Breast epithelium (tissue), 4 donors: ENCODE data around the gene GMDS. TPM values are rescaled to one million over a fixed set of nuclear protein-coding genes. Genes with fewer than 3 reads are reported as not detected.

Source experiments
- DNase-seq, 2 donors: peaks; one replicate each; pipeline ENCODE4 v3.0.0-alpha.2; 2019; ENCODE audit warnings: low spot score in 2 of 2
- H3K27ac ChIP-seq, 2 donors: fragments of 200-600 bp; sonication (generic) in 1 of 2; one replicate each; pipeline ENCODE4 v1.5.1; 2016 to 2019; ENCODE audit warnings: mild to moderate bottlenecking in 1 of 2
- H3K27me3 ChIP-seq, 2 donors: fragments of 200-600 bp; sonication (generic) in 1 of 2; one replicate each; pipeline versions ENCODE4 v1.5.1 to v1.6.0; 2017 to 2019; ENCODE audit warnings: control low read depth in 1 of 2, mild to moderate bottlenecking in 1 of 2
- H3K36me3 ChIP-seq: fragments of 200-600 bp; one replicate; pipeline ENCODE4 v1.5.1; 2019
- H3K4me1 ChIP-seq, 2 donors: fragments of 200-600 bp; sonication (generic); one replicate each; pipeline ENCODE4 v1.5.1; 2016 to 2019; ENCODE audit warnings: control low read depth in 1 of 2
- H3K4me3 ChIP-seq, 3 donors: fragments of 200-600 bp; sonication (generic); 1 replicate in 2 of 3; 2 replicates in 1 of 3; pipeline ENCODE4 v1.5.1; 2016 to 2019; ENCODE audit warnings: mild to moderate bottlenecking in 3 of 3, moderate library complexity in 2 of 3
- H3K9me3 ChIP-seq, 2 donors: fragments of 200-600 bp; sonication (generic) in 1 of 2; one replicate each; pipeline ENCODE4 v1.5.1; 2016 to 2019; ENCODE audit warnings: control low read depth in 1 of 2
- POLR2A ChIP-seq: fragments of 450-650 bp; IDR thresholded peaks from one replicate; pipeline ENCODE4 v1.6.1; 2016; ENCODE audit warnings: antibody characterized with exemption, mild to moderate bottlenecking, moderate library complexity
- POLR2AphosphoS5 ChIP-seq, 3 donors: sonication (generic); formaldehyde crosslinking; IDR thresholded peaks; one replicate each; pipeline ENCODE4 v1.6.1; 2017; ENCODE audit warnings: antibody characterized with exemption in 3 of 3
- intact Hi-C: fragments of 100-400 bp; cut with DNase I; formaldehyde crosslinking; loops from one replicate; pipeline ENCODE4 v1.15.1; 2023; ENCODE audit warnings: low total_unique reads
- total RNA-seq, 3 donors: library from RNA; depleted of rRNA; stranded (reverse); fragments of >200 nt; gene quantifications; one replicate each; pipeline ENCODE4 v1.1.0, GENCODE V29; 2016
- TF ChIP-seq, protein P1 (sequence below), 3 donors: fragments of 450-650 bp; IDR thresholded peaks; one replicate each; pipeline ENCODE4 v1.5.1; 2016 to 2017; ENCODE audit warnings: antibody characterized with exemption in 3 of 3, mild to moderate bottlenecking in 3 of 3, moderate library complexity in 3 of 3

GMDS gene
- total RNA-seq, 3 donors from 2014 or later = 7.5 to 29.2 (median 17.0) TPM

DNA sequence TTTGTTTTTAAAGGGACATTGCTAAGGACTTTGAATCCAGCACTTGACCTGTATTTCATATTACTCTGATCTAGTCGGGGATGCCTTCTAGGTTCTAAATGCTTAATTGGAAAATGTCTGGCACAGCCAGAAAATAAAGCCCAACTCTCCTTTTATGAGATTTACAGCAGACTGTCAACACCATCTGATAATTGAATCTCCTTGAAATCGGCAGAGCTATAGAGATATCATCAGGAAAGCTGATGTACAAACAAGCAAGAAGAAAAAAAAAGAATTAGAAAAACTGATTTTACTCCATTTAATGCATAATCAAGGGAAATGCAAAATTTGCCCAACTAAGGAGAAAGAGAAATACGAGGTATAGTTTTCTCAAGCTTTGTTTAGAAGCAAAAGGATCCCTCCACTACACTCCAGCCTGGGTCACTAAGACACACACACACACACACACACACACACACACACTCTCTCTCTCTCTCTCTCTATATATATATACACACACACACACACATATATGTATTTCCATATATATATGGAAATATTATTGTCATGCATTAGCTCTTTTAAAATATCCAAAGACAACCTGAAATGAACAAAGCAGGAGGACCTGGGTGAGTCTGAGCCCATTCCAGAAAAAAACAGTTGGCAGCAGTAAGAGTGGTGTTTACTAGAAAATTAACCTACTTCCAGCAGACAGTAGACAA, 645.2 kb downstream of the GMDS start:
- DNase-seq = no peak
- Histone ChIP-seq H3K27ac (no peak overlapping the region), H3K4me1 (peaks cover 7 to 9% of the 10 kb centered on the region in 2 donors), H3K27me3 (peaks cover 4 to 24% of the 10 kb centered on the region in 2 donors), H3K9me3 (no peaks in the 10 kb centered on the region), H3K4me3 (no peak overlapping the region), H3K36me3 (no peaks in the 10 kb centered on the region)
- no peak for TF ChIP-seq POLR2A
- TF ChIP-seq, protein P1, sequence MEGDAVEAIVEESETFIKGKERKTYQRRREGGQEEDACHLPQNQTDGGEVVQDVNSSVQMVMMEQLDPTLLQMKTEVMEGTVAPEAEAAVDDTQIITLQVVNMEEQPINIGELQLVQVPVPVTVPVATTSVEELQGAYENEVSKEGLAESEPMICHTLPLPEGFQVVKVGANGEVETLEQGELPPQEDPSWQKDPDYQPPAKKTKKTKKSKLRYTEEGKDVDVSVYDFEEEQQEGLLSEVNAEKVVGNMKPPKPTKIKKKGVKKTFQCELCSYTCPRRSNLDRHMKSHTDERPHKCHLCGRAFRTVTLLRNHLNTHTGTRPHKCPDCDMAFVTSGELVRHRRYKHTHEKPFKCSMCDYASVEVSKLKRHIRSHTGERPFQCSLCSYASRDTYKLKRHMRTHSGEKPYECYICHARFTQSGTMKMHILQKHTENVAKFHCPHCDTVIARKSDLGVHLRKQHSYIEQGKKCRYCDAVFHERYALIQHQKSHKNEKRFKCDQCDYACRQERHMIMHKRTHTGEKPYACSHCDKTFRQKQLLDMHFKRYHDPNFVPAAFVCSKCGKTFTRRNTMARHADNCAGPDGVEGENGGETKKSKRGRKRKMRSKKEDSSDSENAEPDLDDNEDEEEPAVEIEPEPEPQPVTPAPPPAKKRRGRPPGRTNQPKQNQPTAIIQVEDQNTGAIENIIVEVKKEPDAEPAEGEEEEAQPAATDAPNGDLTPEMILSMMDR (IDR thresholded peaks at IDR 0.05) = no peak
- no peak for TF ChIP-seq POLR2AphosphoS5 (IDR thresholded peaks at IDR 0.05)
- intact Hi-C loops = loop anchor here (5.0 to 10.0 kb wide), 2 partner anchors 507 to 745 kb away; no protein-coding TSS in a partner anchor

DNA sequence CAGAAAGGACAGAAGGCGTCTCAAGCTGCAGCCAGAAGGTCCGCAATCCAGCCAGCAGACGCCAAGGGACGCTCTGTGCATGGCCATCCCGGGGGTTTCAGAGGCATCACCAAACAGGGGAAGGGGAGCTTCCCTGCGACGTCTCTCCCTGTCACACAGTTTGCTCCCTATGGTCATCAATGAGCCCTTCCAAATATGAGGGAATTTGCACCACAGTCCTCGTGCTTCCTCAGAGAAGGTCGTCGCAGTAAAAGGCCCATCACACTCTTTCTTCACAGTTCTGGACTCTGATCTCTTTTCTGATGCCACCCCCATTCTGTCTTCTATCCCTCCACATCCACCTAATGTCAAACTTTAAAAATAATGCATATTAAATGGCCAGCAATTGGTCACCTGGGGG, 645.9 kb downstream of the GMDS start:
- H3K4me3 ChIP-seq = no peak overlapping the region
- no peak for DNase-seq
- H3K36me3 ChIP-seq = no peaks in the 10 kb centered on the region
- peaks cover 5 to 22% of the 10 kb centered on the region in 2 donors for H3K27me3 ChIP-seq
- no peaks in the 10 kb centered on the region for H3K9me3 ChIP-seq
- intact Hi-C loops = loop anchor here (10.0 kb wide), 1 partner anchor 1035 kb away; no protein-coding TSS in a partner anchor
- no peak overlapping the region for H3K27ac ChIP-seq
- H3K4me1 ChIP-seq = peaks cover 3 to 9% of the 10 kb centered on the region in 2 donors
- TF ChIP-seq POLR2A (no peak), POLR2AphosphoS5 (IDR thresholded peaks at IDR 0.05) (no peak)
- TF ChIP-seq, protein P1 (IDR thresholded peaks at IDR 0.05) = no peak

DNA sequence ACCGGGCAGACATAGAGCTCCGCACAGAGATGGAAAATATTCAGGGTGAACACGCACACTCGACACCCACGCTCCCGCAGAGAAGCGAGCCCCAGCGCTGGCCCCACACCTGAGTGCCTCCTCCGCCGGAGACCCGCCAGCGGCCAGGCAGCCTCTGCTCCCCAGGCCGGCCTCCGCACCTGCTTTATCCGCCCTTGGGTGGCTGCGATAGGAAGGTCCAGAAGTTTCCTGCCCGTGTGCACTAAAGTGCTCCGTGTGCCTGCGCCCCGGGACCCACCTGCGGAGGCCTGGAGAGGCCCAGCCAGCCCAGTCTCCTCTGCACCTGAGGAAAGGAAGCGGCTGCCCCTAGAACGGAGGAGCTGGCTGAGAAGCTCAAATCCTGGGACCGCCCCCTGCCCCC, 646.5 kb downstream of the GMDS start:
- Histone ChIP-seq H3K9me3 (no peaks in the 10 kb centered on the region), H3K27ac (no peak overlapping the region), H3K4me1 (peaks cover 0 to 9% of the 10 kb centered on the region in 2 donors), H3K4me3 (no peak overlapping the region), H3K36me3 (no peaks in the 10 kb centered on the region), H3K27me3 (peaks cover 5 to 20% of the 10 kb centered on the region in 2 donors)
- DNase-seq = no peak
- intact Hi-C loops = loop anchor here (10.0 kb wide), 1 partner anchor 1036 kb away; no protein-coding TSS in a partner anchor
- TF ChIP-seq POLR2A (no peak), POLR2AphosphoS5 (IDR thresholded peaks at IDR 0.05) (no peak)
- TF ChIP-seq, protein P1 (IDR thresholded peaks at IDR 0.05) = no peak

DNA sequence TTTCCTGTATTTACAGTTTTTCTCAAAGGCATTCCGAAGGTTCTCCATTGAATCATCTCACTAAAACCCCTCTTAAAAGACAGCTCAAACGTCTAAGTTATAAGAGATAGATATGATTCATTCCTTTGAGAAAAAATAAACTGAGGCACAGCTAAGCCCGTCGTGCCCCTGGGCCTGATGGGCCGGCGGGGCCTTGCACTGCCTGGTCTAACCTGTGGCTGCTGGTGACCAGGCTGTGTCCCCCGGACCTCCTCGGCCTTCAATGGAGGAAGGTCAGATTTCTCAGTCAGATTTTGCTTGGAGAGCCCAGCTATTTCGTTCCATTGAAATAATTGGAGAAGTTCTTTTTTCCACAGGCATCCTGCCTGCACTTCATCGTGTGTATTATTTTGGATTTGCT, 647.0 kb downstream of the GMDS start:
- TF ChIP-seq POLR2AphosphoS5 (IDR thresholded peaks at IDR 0.05) = no peak
- TF ChIP-seq, protein P1 (IDR thresholded peaks at IDR 0.05) = no peak
- TF ChIP-seq POLR2A = no peak
- no peaks in the 10 kb centered on the region for H3K36me3 ChIP-seq
- H3K4me3 ChIP-seq = no peak overlapping the region
- peaks cover 5 to 20% of the 10 kb centered on the region in 2 donors for H3K27me3 ChIP-seq
- no peak for DNase-seq
- H3K9me3 ChIP-seq = no peaks in the 10 kb centered on the region
- peaks cover 0 to 9% of the 10 kb centered on the region in 2 donors for H3K4me1 ChIP-seq
- no peak overlapping the region for H3K27ac ChIP-seq
- intact Hi-C loops = loop anchor here (10.0 kb wide), 1 partner anchor 1036 kb away; no protein-coding TSS in a partner anchor

DNA sequence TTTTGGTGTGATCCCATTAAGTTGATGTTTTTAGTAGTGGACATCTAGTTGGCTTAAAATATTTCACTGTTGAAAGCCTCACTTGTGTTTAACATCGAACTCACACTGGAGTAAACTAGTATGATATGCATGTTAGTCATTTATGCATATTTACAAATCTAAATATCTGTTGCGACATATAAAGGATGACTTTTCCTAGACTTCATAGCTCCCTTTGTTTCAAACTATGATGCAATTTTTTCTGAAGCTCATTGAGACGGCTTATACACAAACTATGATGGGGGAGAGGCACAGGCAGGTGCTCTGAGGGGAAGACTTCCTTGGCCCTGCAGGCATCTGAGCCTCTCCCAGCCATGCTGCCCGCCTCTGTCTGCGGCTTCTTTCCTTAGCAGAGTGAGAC, 647.5 kb downstream of the GMDS start:
- Histone ChIP-seq H3K9me3 (no peaks in the 10 kb centered on the region), H3K27ac (no peak overlapping the region), H3K4me3 (no peak overlapping the region), H3K27me3 (peaks cover 5 to 20% of the 10 kb centered on the region in 2 donors), H3K36me3 (no peaks in the 10 kb centered on the region), H3K4me1 (peaks cover 0 to 9% of the 10 kb centered on the region in 2 donors)
- no peak for DNase-seq
- TF ChIP-seq, protein P1 (IDR thresholded peaks at IDR 0.05) = no peak
- TF ChIP-seq POLR2A (no peak), POLR2AphosphoS5 (IDR thresholded peaks at IDR 0.05) (no peak)
- intact Hi-C loops = loop anchor here (10.0 kb wide), 1 partner anchor 1037 kb away; no protein-coding TSS in a partner anchor
